ENCODE measurements around the gene PLXNB1.

The PLXNB1 gene

DNA sequence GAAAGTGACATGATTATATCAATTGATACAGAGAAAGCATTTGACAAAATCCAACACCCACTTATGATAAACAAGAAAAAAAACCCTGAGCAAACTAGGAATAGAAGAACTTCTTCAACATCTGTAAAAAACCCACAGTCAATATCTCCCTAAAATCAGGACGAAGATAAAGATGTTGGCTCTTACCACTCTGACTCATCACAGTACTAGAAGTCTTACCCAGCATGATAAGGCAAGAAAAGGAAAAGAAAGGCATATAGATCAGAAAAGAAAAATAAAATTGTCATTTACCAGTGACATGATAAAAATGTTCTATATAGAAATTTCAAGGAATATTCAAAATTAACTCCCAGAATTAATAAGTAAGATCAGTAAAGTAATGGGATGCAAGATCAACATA is 65.0 kb downstream of the PLXNB1 start:
- no peak for DNase-seq

DNA sequence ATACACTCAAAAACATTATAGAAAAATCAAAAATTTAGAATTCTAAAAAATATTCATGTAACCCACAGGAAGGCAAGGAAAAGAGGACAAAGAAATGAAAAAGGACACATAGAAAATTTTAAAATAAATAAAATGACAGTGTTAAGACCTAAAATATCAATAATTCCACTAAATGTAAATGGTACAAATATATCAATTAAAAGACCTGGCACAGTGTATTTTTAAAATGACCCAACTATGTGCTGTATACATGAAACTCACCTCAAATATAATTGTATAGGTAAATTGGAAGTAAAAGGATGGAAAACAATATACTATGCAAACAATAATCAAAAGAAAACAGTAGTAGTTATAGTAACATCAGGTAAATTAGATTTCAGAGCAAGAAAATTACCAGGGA is 68.0 kb downstream of the PLXNB1 start:
- DNase-seq: no peak

DNA sequence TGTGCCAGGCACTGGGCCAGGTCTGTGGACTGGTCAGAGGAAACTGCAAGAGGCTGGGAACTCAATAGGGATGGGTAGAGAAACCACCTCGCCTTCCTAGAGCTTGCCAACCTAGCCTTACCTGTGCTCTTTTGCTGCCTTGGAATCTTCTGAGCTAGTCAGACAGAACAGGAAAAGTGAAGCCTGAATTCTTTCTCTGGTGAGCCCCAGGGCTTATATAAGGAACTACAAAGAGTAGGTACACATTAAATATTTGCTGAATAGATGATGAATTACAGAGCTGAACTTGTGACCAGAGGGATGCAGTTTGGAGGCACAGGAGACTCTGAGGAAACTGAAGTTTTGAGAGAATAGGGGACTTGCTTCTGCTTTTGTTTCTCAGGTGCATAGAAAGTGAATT is 73.5 kb downstream of the PLXNB1 start:
- no peak for DNase-seq

DNA sequence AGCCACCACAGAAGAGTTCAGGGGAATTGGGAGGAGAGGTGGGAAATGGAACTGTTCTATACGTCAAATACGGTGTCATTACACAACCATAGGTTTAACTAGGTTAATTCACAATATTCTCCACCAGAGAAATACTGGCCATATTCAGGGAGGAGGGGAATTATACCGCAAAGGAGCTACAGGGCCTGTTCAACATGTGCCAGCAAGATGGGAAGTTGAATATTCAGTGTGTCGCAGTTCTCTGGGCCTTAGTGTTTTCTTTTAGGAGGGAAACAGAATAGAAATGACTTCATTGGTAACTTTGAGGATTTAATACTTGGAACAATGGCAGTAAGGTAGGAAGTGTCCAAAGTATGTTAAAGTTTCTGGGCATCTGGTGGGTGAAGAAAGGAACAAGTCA is 75.9 kb downstream of the PLXNB1 start:
- DNase-seq: no peak
